Endothelial cell of umbilical vein (primary cell): Measurements from ENCODE around the gene APH1A. TPM values are rescaled to one million over a fixed set of nuclear protein-coding genes. Genes with fewer than 3 reads are reported as not detected.

Experiments used
- BruUV-seq: library from RNA; stranded (reverse); fragments of 400-500 nt; replicated peaks from 2 replicates; lab custom pipeline; 2021; lab: Mats Ljungman, UMichigan
- CTCF ChIA-PET: fragments of 300-600, 350-600 bp; sonication (Branson Sonifier 250); formaldehyde crosslinking; loops from one replicate; lab custom pipeline; 2021; ENCODE audit warnings: antibody characterized with exemption, inconsistent platforms; lab: Charles Lee
- POLR2A ChIA-PET: fragments of 300-600, 350-600 bp; sonication (Branson Sonifier 250); formaldehyde crosslinking; loops from one replicate; lab custom pipeline; 2021; ENCODE audit warnings: antibody characterized with exemption, inconsistent platforms; lab: Charles Lee
- DNase-seq: peaks from one replicate; pipeline ENCODE4 v3.0.0-alpha.2; 2011; ENCODE audit warnings: low read depth, low spot score
- FAIRE-seq: peaks from 2 replicates; lab custom pipeline; 2011; peaks lifted over from hg19 to GRCh38; lab: Jason Lieb, UNC
- H2AFZ ChIP-seq: 2 replicates; pipeline ENCODE4 v1.6.0; 2012; ENCODE audit warnings: low read depth, low read length, control low read depth, inconsistent platforms
- H3K27ac ChIP-seq: 2 replicates; pipeline ENCODE4 v1.5.1; 2011; ENCODE audit warnings: low read depth, mild to moderate bottlenecking, control low read depth, low read length, moderate library complexity; ENCODE audit not compliant: insufficient read depth
- H3K27me3 ChIP-seq, 2 experiments: 2 replicates each; pipeline versions ENCODE4 v1.6.0 to v1.6.1; 2011; ENCODE audit warnings: low read length in 2 of 2, mixed read lengths in 1 of 2; ENCODE audit not compliant: control insufficient read depth in 2 of 2, insufficient read depth in 2 of 2
- H3K36me3 ChIP-seq, 2 experiments: 2 replicates in 1 of 2; 3 replicates in 1 of 2; pipeline ENCODE4 v1.5.1; 2011; ENCODE audit warnings: low read length in 2 of 2, mild to moderate bottlenecking in 1 of 2, moderate library complexity in 1 of 2; ENCODE audit not compliant: control insufficient read depth in 2 of 2, insufficient read depth in 2 of 2; ENCODE audit errors: extremely low read depth in 1 of 2
- H3K4me1 ChIP-seq: 3 replicates; pipeline ENCODE4 v1.5.1; 2011; ENCODE audit warnings: mild to moderate bottlenecking, low read length; ENCODE audit not compliant: control insufficient read depth, insufficient read depth; ENCODE audit errors: extremely low read depth
- H3K4me2 ChIP-seq: 2 replicates; pipeline ENCODE4 v1.6.1; 2011; ENCODE audit warnings: low read length, control low read depth, mixed read lengths; ENCODE audit not compliant: insufficient read depth
- H3K4me3 ChIP-seq, 3 experiments: fragments of 200-600 bp in 1 of 3; sonication (generic), shearing (Covaris generic) in 1 of 3; replicated peaks in 1 of 3; 2 replicates each; pipeline ENCODE4 v1.5.1; 2011 to 2016; ENCODE audit warnings: control low read depth in 3 of 3, low read length in 3 of 3, mild to moderate bottlenecking in 2 of 3, inconsistent platforms in 1 of 3, low read depth in 1 of 3, moderate library complexity in 1 of 3; ENCODE audit not compliant: insufficient read depth in 1 of 3
- H3K79me2 ChIP-seq: 2 replicates; pipeline ENCODE4 v1.6.0; 2012; ENCODE audit warnings: low read length, inconsistent platforms; ENCODE audit not compliant: control insufficient read depth, insufficient read depth
- H3K9ac ChIP-seq: replicated peaks from 2 replicates; pipeline ENCODE3; 2011; ENCODE audit warnings: low read length, control low read depth; ENCODE audit not compliant: insufficient read depth; ENCODE audit errors: extremely low read depth
- H3K9me1 ChIP-seq: replicated peaks from 3 replicates; pipeline ENCODE4 v1.6.0; 2011; ENCODE audit warnings: mild to moderate bottlenecking, low read length; ENCODE audit not compliant: control insufficient read depth, insufficient read depth; ENCODE audit errors: extremely low read depth
- H3K9me3 ChIP-seq: replicated peaks from 2 replicates; pipeline ENCODE4 v1.5.1; 2012; ENCODE audit warnings: low read length, inconsistent platforms; ENCODE audit not compliant: control insufficient read depth, insufficient read depth
- H4K20me1 ChIP-seq: replicated peaks from 2 replicates; pipeline ENCODE3; 2011; ENCODE audit warnings: mild to moderate bottlenecking, low read length; ENCODE audit not compliant: control insufficient read depth, insufficient read depth; ENCODE audit errors: extremely low read depth
- CTCF ChIP-seq, 2 donors: IDR thresholded peaks; 1 replicate in 1 of 2; 2 replicates in 1 of 2; pipeline ENCODE4 v1.5.1; 2011; ENCODE audit warnings: low read length in 2 of 2, mild to moderate bottlenecking in 2 of 2, moderate library complexity in 2 of 2, control low read depth in 1 of 2, inconsistent platforms in 1 of 2, low read depth in 1 of 2; ENCODE audit not compliant: insufficient read depth in 1 of 2; ENCODE audit errors: extremely low read depth in 1 of 2
- EZH2 ChIP-seq: IDR thresholded peaks from 2 replicates; pipeline ENCODE4 v1.6.1; 2012; ENCODE audit warnings: borderline replicate concordance, low read depth, mild to moderate bottlenecking, moderate library complexity, low read length, inconsistent platforms; ENCODE audit not compliant: severe bottlenecking
- FOS ChIP-seq: IDR thresholded peaks from 2 replicates; pipeline ENCODE4 v1.6.1; 2011; ENCODE audit warnings: mild to moderate bottlenecking, low read length, moderate library complexity, borderline replicate concordance; ENCODE audit not compliant: insufficient read depth
- GATA2 ChIP-seq: IDR thresholded peaks from 2 replicates; pipeline ENCODE4 v1.7.0; 2011; ENCODE audit warnings: low read depth, mild to moderate bottlenecking, moderate library complexity, mixed read lengths, low read length; ENCODE audit not compliant: insufficient read length, insufficient read depth
- JUN ChIP-seq: IDR thresholded peaks from 2 replicates; pipeline ENCODE4 v1.6.1; 2011; ENCODE audit warnings: borderline replicate concordance, low read depth; ENCODE audit not compliant: insufficient read length, insufficient read depth
- MYC ChIP-seq: IDR thresholded peaks from one replicate; pipeline ENCODE4 v1.6.1; 2011; ENCODE audit warnings: mild to moderate bottlenecking, low read depth, low read length
- POLR2A ChIP-seq: IDR thresholded peaks from 2 replicates; pipeline ENCODE4 v1.6.1; 2012; ENCODE audit warnings: low read depth, mild to moderate bottlenecking, control low read depth, low read length
- POLR2AphosphoS5 ChIP-seq: IDR thresholded peaks from 2 replicates; pipeline ENCODE4 v1.6.1; 2012; ENCODE audit warnings: low read depth, mild to moderate bottlenecking, control low read depth, low read length, moderate library complexity; ENCODE audit not compliant: insufficient read depth
- dilution Hi-C: fragments of 300-500 bp; cut with MboI; formaldehyde crosslinking; loops from one replicate; pipeline ENCODE4 v1.15.0; 2019; ENCODE audit warnings: low sequenced_read_pairs; ENCODE audit not compliant: extremely low pct_ligation_motif_present
- intact Hi-C: fragments of 100-400 bp; cut with micrococcal nuclease; formaldehyde crosslinking; loops from one replicate; pipeline ENCODE4 v1.10.0; 2022
- polyA plus RNA-seq, 4 experiments: library from polyadenylated mRNA; depleted of rRNA in 3 of 4; stranded (reverse) in 3 of 4; unstranded in 1 of 4; fragments of >200 nt; gene quantifications; 2 replicates each; pipeline versions ENCODE4 v1.2.1 to v1.2.3, GENCODE V29; 2011 to 2012; ENCODE audit warnings: missing spikeins in 1 of 4
- total RNA-seq: library from RNA; stranded (reverse); gene quantifications from 2 replicates; pipeline ENCODE4 v1.2.3, GENCODE V29; 2021
- TF ChIP-seq, protein P1 (sequence below): IDR thresholded peaks from 2 replicates; pipeline ENCODE4 v1.6.1; 2011; ENCODE audit not compliant: insufficient read depth, insufficient read length

The APH1A gene
- total and polyA plus RNA-seq, 2 donors (not counting 3 experiments of a cell fraction or from before 2014, with no cell fraction given): 165 to 325 TPM

DNA sequence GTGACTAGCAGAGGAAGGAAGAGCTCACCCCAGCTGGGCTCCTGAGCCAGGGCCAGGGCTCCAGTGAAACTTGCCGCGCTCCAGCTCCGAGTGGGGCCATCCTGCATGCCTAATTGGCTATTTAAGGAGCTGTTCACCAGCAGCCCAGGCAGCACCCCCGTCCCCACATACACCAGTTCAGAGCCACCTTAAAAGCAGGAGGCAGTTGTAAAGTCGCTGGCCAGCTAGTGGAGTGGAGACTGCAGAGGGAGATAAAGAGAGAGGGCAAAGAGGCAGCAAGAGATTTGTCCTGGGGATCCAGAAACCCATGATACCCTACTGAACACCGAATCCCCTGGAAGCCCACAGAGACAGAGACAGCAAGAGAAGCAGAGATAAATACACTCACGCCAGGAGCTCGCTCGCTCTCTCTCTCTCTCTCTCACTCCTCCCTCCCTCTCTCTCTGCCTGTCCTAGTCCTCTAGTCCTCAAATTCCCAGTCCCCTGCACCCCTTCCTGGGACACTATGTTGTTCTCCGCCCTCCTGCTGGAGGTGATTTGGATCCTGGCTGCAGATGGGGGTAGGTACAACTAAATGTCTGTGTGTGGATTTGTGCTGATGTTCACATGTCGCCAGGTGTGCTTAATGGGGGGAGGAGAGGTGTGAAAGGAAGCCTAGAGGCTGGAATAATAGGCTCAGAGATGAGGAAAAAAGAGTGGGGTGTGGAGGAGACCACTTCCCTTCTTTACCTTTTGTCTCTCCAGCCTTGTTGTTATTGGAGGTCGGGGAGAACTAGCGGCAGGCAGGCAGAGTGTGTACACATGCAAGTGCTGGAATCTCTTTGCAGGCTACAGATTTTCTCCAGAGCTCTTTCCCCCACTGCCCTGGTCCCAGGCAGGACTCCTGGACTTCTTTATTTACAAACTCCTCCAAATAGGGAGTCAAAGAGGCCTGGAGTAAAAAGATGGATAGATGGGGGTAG lies 10.9 kb downstream of the APH1A start, which contains the start of gene CA14:
CA14 (plus strand) TSS at position 151 of the 962 bp plus-strand sequence; CDS start at position 506, 355 bp downstream.
- FAIRE-seq: no peak
- Histone ChIP-seq H3K79me2 (no peaks in the 10 kb centered on the region), H3K4me3 (no peak within 1 kb of the TSS), H3K9ac (no peak within 1 kb of the TSS), H3K27ac (no peak within 1 kb of the TSS), H3K9me3 (no peaks in the 10 kb centered on the region), H3K9me1 (no peaks in the 10 kb centered on the region), H2AFZ (peak within 1 kb of the TSS; percentile 0), H3K27me3 (peaks cover 15 to 27% of the 10 kb centered on the region in 2 experiments), H3K36me3 (no peaks in the 10 kb centered on the region), H3K4me1 (peaks cover 7% of the 10 kb centered on the region), H4K20me1 (no peaks in the 10 kb centered on the region), H3K4me2 (no peak within 1 kb of the TSS)
- dilution Hi-C loops: no loop called here
- intact Hi-C loops: loop anchor here (5.0 kb wide), 1 partner anchor 664 kb away; no protein-coding TSS in a partner anchor
- BruUV-seq: no TSS peak
- TF ChIP-seq MYC (no peak), JUN (no peak), POLR2A (no peak), GATA2 (no peak), CTCF (IDR thresholded peaks at IDR 0.05; ENCODE audit: extremely low read depth in 1 of 2, insufficient read depth in 1 of 2, low read depth in 1 of 2, low read length in 2 of 2) (no peak), EZH2 (no peak), FOS (no peak), POLR2AphosphoS5 (no peak)
- TF ChIP-seq, protein P1, sequence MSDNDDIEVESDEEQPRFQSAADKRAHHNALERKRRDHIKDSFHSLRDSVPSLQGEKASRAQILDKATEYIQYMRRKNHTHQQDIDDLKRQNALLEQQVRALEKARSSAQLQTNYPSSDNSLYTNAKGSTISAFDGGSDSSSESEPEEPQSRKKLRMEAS: no peak
- CTCF ChIA-PET: interaction anchor here (1.2 to 13.2 kb wide), 3 partner anchors 10 to 172 kb away, joined by 3 to 466 read pairs (median 8); partner anchors contain the start of genes APH1A, C1orf54 and CIART
- POLR2A ChIA-PET: no interaction called here
- DNase-seq: no peak
